NCI-H526 (cell line): ENCODE results near the gene STX2.

ENCODE experiments used
- DNase-seq, 2 experiments: peaks; one replicate each; lab custom pipeline; 2025; lab: John Stamatoyannopoulos, UW

STX2 gene

GRCh38 chr12:130831876-130832405 is 7.1 kb downstream of the STX2 start:
- DNase-seq: no peak

DNA sequence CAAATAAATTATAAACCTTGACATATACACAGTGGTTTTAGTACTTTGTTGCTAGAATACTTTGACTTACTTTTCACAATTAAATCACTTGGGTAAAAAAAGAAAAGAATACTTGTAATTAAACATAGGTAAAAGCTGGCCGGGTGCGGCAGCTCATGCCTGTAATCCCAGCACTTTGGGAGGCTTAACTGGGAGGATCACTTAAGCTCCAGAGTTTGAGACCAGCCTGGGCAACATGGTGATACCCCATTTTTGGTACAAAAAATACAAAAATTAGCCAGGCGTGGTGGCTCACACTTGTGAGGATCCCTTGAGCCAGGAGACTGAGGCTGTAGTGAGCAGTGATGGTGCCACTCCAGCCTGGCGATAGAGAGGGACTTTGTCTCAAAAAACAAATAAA is 7.8 kb downstream of the STX2 start:
- no peak for DNase-seq

GRCh38 chr12:130830246-130830551 is 8.9 kb downstream of the STX2 start:
- peak in 1 of 2 experiments; percentile 59 for DNase-seq

- DNase-seq: peak in 1 of 2 experiments; percentile 22
These were observed 9.4 kb downstream of the STX2 start for GRCh38 chr12:130829391-130830245.

GRCh38 chr12:130828895-130829294 is 10.2 kb downstream of the STX2 start:
- peak; percentile 31 to 59 for DNase-seq

DNA sequence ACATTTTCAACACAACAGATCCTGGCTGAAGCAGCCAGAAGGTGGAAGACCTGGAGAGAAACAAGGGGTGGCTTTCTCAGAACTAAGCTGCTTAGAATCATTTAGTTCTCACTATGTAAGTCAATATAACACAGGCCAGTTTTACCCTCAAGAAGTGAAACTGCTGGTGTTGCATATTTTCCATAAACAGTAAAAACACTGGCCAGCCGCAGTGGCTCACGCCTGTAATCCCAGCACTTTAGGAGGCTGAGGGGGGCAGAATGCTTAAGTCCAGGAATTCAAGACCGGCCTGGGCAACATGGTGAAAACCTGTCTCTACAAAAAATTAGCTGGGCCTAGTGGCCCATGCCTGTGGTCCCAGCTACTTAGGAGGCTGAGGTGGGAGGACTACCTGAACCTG is 11.6 kb downstream of the STX2 start:
- DNase-seq: no peak

DNA sequence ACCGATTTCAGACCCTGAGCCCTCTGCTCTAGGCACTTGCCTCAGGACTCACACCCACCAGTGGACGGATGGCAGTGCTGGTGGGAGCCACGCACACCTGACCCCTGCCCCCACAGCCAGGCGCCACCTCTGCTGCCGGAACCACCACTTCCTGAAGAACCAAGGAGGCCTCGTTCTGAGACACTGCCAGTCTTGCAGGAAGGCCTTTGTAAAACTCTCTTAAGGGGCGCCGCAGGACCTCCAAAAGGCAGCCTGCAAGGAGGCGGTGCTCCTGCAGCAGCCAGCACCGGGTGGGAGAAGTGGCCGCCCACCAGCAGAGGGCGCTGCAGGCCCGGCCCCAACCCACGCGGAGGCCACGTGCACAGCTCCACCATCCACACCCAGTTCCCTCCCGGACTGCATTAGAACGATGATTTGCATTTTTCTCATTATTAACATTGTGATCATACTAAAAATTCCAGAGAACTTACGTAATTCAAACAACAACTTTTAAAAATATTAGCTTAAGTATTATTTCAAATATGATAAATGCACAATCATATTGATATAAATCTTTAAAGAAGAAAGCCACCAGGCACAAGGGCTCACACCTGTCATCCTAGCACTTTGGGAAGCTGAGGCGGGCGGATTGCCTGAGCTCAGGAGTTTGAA is 12.8 kb downstream of the STX2 start:
- DNase-seq: peak in 1 of 2 experiments; percentile 61

- no peak for DNase-seq
These were observed 13.3 kb downstream of the STX2 start for GRCh38 chr12:130825771-130826150.

DNA sequence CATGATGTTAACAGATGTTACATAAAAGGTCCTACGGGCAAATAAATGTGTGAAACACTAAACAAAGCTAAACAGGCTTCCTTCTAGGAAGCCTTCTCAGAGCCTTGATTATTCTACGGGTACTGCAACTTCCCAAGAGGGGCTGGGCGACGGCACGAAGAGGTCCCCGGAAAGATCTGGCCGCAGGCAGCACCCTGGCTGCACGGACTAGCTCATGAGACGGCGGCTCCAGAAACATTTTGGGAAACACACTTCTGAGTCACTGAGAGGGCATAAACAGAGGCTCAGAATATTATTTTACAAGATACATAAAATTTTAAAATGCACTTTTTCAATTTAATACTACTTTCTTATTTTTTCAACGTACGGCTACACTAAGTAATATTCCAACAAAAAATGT is 19.4 kb downstream of the STX2 start:
- DNase-seq: no peak

DNA sequence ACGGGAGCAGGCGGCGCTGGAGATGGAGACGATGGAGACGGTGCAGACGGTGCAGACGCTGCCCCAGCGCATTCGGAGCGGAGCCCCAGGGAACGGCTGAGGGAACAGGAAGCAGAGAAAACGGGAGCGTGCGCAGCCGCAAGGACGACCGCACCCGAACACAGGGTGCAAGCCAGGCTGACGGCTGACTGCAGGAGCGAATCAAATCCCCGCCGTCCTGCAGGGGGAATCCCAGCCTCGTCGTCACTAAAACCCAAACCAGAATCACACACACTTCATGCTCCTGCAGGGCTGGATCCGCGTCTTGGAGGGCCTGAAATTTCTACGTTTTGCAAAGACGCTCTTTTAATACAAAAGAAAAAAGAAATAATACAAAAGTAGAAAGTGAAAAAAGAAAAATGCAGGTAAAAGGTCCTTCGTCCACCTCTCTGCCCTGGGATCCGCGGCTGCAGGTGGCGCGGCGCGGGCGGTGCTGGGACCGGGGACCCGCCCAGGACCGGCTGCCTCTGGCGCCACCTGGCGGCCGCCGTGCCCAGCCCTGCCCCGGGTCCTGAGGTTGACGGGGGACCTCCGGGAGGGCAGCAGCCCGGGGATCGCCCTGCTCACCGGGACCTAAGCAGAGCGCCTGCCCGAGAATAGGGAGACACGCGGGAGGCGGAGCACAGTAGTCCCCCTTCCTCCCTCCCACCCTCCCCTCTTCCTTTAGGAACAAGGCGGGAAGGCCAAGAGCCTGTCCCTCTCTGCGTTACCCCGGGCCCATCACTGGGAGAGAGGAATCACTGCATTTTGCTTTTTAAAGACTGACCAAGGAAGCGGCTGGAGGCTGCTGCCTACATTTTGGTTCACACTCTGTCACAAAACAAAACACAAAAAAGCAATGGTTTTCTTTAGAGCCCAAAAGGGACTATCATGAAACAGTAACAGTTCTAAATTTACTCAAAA is 20.1 kb downstream of the STX2 start:
- peak; percentile 73 to 90 for DNase-seq

DNA sequence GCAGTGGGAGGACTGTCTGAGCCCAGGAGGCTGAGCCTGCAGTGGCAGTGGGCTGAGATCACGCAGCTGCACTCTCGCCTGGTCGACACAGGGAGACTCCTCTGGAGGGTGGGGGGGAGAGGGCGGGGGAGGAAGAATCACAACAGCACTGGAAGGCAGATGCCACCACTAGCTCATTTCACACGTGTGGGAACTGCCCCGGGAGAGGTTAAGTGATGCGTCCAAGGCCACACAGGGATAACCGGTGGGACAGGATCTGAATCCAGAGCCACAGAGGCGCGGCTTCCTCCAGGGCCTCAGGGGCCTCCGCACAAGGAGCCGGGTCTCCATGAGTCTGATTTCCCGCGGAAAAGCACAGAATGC is 20.8 kb downstream of the STX2 start:
- no peak for DNase-seq

- no peak for DNase-seq
These were observed 21.2 kb downstream of the STX2 start for GRCh38 chr12:130817804-130818203.

GRCh38 chr12:130816097-130816496 is 23.0 kb downstream of the STX2 start:
- no peak for DNase-seq

DNA sequence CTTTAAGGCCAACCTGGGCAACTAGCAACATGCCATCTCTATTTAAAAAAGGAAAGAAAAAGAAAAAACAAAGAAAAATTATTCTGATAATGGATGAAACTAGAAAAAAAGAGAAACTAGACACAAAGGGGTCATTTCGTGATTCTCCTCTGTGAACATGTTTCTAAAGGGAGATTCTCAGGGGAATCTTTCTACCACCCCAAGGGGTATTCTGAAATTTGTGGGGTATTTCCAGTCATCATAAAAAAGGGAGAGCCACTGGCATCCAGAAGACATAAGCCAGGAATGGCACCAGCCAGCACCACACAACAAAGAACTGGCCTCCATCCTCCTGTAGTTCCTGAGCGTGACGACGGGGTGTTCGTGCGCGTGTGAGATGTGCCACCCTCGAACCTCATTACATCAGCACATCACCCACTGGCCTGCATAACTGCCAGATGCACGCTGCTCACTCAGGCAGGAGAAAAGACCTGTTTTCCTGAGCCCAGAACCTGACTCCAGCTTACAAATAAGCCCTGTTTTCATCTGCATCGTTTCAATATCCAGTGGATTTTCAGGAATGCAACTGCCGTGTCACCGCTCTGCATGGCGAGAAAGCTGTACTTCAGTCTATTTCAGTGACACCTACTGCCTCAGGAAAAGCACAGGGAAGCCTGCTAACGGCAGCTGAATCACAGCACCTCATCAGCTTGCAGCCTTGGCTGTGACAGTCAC is 23.9 kb downstream of the STX2 start:
- no peak for DNase-seq

DNA sequence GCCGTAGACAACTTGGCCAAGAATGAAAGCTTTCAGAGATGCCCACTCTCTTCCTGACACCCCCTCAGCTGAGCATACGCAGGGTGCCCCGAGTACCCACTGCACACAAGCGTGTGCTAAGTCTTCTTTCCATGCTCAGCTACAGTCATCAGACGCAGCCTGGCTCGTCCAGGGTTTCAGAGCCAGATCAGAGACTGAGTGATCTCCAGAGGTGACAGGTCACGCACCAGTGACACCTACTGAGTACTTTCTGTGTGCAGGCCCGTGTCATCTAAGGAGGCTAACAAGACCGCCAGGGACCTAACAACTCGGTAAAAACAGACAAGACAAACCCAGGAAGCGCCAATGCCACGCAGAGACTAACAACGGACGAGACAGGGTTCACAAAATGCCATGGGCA is 25.1 kb downstream of the STX2 start:
- DNase-seq: no peak

- no peak for DNase-seq
These were observed 25.6 kb downstream of the STX2 start for GRCh38 chr12:130813436-130813835.

DNA sequence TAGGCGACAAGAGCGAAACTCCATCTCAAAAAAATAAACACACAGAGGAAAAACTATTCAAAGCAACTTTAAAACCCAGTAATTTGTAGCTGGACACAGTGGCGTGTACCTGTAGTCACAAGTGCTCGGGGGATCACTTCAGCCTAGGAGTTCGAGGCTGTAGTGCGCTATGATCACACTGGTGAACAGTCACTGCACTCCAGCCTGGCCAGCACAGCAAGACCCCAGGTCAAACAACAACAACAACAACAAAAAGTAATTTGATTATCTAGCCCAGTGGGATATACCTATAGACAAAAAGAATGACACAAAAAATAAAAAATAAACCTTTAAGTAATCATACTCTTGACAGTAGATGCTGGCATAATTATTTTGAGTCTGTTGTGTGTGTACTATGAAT is 29.3 kb downstream of the STX2 start:
- DNase-seq: no peak

DNA sequence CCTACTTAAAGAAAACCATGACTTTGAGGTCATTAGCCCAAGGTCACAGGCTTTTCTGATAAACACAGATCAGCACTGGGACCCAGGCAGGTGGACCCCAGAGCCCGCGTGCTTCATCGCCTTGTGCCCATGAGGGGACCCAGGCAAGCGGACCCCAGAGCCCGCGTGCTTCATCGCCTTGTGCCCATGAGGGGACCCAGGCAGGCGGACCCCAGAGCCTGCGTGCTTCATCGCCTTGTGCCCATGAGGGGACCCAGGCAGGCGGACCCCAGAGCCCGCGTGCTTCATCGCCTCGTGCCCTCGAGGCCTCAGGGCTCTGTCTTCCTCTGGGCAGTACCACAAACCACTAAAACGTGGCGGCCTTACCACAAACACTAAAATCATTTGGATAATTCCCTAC is 31.7 kb downstream of the STX2 start:
- no peak for DNase-seq

GRCh38 chr12:130806574-130806973 is 32.5 kb downstream of the STX2 start:
- no peak for DNase-seq

DNA sequence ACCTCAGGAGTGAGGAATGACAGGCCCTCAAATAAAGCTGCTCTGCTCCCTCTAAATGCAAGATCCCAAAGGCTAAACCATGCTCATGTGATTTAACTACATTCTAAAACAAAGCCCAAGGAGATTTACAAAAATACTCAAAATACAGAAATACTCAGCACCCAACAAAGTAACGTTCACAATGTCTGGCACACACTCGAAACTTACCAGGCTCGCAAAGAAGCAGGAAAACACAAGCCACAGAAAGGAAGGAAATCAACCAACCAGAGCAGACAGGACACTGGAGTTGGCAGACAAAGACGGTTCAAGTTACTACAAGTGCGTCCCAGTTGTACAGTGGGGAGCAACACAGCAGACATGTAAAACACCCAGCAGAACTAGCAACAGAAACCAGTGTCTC is 33.4 kb downstream of the STX2 start:
- no peak for DNase-seq

GRCh38 chr12:130804216-130804615 is 34.8 kb downstream of the STX2 start:
- DNase-seq: no peak

DNA sequence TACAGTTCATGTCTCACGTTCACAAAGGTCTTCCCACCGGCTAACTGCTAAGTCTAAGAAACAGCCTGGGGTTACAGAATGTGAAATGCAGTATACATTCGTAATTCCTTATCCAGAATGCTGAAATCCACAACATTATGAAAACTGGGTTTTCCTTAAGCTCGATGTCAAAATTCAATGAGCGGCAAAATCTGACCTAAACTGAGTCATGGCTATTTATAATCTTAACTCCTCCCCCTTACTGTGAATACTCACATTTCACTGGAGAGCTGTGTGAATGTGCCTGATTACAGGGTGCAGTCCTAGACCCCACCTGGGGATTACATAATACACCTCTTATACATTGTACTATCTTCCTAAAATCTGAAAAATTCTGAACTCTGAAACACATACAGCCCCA is 35.3 kb downstream of the STX2 start:
- DNase-seq: no peak
